ENCODE results near the gene PLPPR4. TPM values are rescaled to one million over a fixed set of nuclear protein-coding genes. Genes with fewer than 3 reads are reported as not detected.

PLPPR4 gene
- total and polyA plus RNA-seq, 10 of the 15 experiments (the other 5 are each of a cell fraction or from before 2014, with no cell fraction given) = not detected

DNA sequence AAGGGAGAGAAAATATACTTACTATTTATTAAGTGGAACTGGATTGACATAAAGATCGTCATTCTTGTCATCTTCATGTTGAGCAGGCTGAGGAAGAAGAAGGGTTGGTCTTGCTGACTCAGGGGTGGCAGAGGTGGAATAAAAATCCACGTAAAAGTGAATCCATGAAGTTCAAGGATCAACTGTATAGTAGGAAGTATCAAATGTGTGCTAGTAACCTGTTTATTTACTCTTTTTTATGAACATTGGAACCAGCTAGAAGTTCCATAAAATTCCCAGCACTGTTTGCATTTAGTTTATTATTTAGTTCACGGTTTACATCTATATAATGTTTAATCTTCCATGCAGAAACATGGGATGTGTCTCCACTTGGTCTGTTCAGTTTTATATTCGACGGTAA lies 70.7 kb downstream of the PLPPR4 start (continued):
- TF ChIP-seq, protein P1, sequence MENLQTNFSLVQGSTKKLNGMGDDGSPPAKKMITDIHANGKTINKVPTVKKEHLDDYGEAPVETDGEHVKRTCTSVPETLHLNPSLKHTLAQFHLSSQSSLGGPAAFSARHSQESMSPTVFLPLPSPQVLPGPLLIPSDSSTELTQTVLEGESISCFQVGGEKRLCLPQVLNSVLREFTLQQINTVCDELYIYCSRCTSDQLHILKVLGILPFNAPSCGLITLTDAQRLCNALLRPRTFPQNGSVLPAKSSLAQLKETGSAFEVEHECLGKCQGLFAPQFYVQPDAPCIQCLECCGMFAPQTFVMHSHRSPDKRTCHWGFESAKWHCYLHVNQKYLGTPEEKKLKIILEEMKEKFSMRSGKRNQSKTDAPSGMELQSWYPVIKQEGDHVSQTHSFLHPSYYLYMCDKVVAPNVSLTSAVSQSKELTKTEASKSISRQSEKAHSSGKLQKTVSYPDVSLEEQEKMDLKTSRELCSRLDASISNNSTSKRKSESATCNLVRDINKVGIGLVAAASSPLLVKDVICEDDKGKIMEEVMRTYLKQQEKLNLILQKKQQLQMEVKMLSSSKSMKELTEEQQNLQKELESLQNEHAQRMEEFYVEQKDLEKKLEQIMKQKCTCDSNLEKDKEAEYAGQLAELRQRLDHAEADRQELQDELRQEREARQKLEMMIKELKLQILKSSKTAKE (IDR thresholded peaks at IDR 0.05; ENCODE audit: low read depth, poor library complexity, severe bottlenecking) = no peak

GRCh38 chr1:99347041-99347684 lies 82.9 kb downstream of the PLPPR4 start:
- H2AFZ ChIP-seq (ENCODE audit: control insufficient read depth, low read depth, low read length) = no peak overlapping the region
- SMC1A ChIA-PET (ENCODE audit: uncharacterized antibody, unreplicated experiment) = no interaction called here
- TF ChIP-seq, protein P2, sequence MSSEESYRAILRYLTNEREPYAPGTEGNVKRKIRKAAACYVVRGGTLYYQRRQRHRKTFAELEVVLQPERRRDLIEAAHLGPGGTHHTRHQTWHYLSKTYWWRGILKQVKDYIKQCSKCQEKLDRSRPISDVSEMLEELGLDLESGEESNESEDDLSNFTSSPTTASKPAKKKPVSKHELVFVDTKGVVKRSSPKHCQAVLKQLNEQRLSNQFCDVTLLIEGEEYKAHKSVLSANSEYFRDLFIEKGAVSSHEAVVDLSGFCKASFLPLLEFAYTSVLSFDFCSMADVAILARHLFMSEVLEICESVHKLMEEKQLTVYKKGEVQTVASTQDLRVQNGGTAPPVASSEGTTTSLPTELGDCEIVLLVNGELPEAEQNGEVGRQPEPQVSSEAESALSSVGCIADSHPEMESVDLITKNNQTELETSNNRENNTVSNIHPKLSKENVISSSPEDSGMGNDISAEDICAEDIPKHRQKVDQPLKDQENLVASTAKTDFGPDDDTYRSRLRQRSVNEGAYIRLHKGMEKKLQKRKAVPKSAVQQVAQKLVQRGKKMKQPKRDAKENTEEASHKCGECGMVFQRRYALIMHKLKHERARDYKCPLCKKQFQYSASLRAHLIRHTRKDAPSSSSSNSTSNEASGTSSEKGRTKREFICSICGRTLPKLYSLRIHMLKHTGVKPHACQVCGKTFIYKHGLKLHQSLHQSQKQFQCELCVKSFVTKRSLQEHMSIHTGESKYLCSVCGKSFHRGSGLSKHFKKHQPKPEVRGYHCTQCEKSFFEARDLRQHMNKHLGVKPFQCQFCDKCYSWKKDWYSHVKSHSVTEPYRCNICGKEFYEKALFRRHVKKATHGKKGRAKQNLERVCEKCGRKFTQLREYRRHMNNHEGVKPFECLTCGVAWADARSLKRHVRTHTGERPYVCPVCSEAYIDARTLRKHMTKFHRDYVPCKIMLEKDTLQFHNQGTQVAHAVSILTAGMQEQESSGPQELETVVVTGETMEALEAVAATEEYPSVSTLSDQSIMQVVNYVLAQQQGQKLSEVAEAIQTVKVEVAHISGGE (CRISPR knock-in tag; IDR thresholded peaks at IDR 0.05) = no peak
- TF ChIP-seq ZNF24 (IDR thresholded peaks at IDR 0.05) = no peak
- H3K79me2 ChIP-seq (ENCODE audit: control insufficient read depth, insufficient read depth, low read length) = no peaks in the 10 kb centered on the region
- DNase-seq (ENCODE audit: low read depth, low spot score) = no peak
- H3K9me3 ChIP-seq (replicated peaks; ENCODE audit: control insufficient read depth, insufficient read depth, low read length) = no peaks in the 10 kb centered on the region
- H3K4me2 ChIP-seq (ENCODE audit: control insufficient read depth, insufficient read depth) = no peak overlapping the region
- 18% methylated on average over 2 of the region's 2 CpGs for WGBS (ENCODE audit: insufficient coverage, insufficient replicate concordance, low lambda C conversion rate, missing lambda C conversion rate)
- no peak overlapping the region for H3K4me3 ChIP-seq
- in situ Hi-C loops (cut with MboI) = no loop called here
- ATAC-seq = no peak
- FAIRE-seq = no peak
- no peak overlapping the region for H3K9ac ChIP-seq (ENCODE audit: control insufficient read depth, insufficient read depth, low read length)
- no peaks in the 10 kb centered on the region for H4K20me1 ChIP-seq (ENCODE audit: control insufficient read depth, insufficient read depth)
- POLR2A ChIA-PET = no interaction called here
- CTCF ChIA-PET = no interaction called here
- intact Hi-C loops (cut with micrococcal nuclease; ENCODE audit: unreplicated experiment) = no loop called here
- RAD21 ChIA-PET (ENCODE audit: unreplicated experiment) = no interaction called here
- no peaks in the 10 kb centered on the region for H3K27me3 ChIP-seq (replicated peaks in 1 of 2; ENCODE audit: control insufficient read depth in 2 of 2, insufficient read depth in 2 of 2, low read length in 1 of 2)
- H3K27ac ChIP-seq (ENCODE audit: control insufficient read depth, insufficient read depth) = no peak overlapping the region
- BruUV-seq (replicated peaks) = no TSS peak
- no peaks in the 10 kb centered on the region for H3K4me1 ChIP-seq (ENCODE audit: control insufficient read depth, insufficient read depth, low read length)
- H3K36me3 ChIP-seq (ENCODE audit: control insufficient read depth in 2 of 2, insufficient read depth in 2 of 2, low read length in 1 of 2) = no peaks in the 10 kb centered on the region

All from GM12878 (cell line).